Uterus (tissue), 4 donors: Measurements from ENCODE around the gene EPS15. TPM values are rescaled to one million over a fixed set of nuclear protein-coding genes. Genes with fewer than 3 reads are reported as not detected.

Experiments used
- DNase-seq, 2 donors: peaks; one replicate each; pipeline ENCODE4 v3.0.0-alpha.2; 2019 to 2020
- H3K27ac ChIP-seq, 2 donors: fragments of 200-600 bp; sonication (generic); 1 replicate in 1 of 2; 2 replicates in 1 of 2; pipeline ENCODE4 v1.5.1; 2016 to 2018
- H3K27me3 ChIP-seq, 2 donors: fragments of 200-600 bp; sonication (generic); one replicate each; pipeline ENCODE4 v1.5.1; 2018 to 2019; ENCODE audit warnings: control low read depth in 1 of 2
- H3K36me3 ChIP-seq, 2 donors: fragments of 200-600 bp; sonication (generic); one replicate each; pipeline ENCODE4 v1.5.1; 2019; ENCODE audit warnings: control low read depth in 1 of 2
- H3K4me1 ChIP-seq, 2 donors: fragments of 200-600 bp; sonication (generic); one replicate each; pipeline ENCODE4 v1.5.1; 2018 to 2019; ENCODE audit warnings: control low read depth in 1 of 2
- H3K4me3 ChIP-seq, 2 donors: fragments of 200-600 bp; sonication (generic); 1 replicate in 1 of 2; 2 replicates in 1 of 2; pipeline ENCODE4 v1.5.1; 2018 to 2019; ENCODE audit warnings: mild to moderate bottlenecking in 1 of 2
- H3K9me3 ChIP-seq, 2 donors: fragments of 200-600 bp; sonication (generic); one replicate each; pipeline ENCODE4 v1.5.1; 2019; ENCODE audit warnings: control low read depth in 1 of 2
- POLR2A ChIP-seq, 2 donors: fragments of 450-650 bp; IDR thresholded peaks; one replicate each; pipeline ENCODE4 v1.6.1; 2016; ENCODE audit warnings: antibody characterized with exemption in 2 of 2, mild to moderate bottlenecking in 1 of 2, moderate library complexity in 1 of 2
- intact Hi-C: fragments of 100-400 bp; cut with DNase I; formaldehyde crosslinking; loops from one replicate; pipeline ENCODE4 v1.15.1; 2023; ENCODE audit warnings: low total_unique reads
- total RNA-seq, 4 donors: library from RNA; depleted of rRNA in 3 of 4; stranded (reverse); fragments of >200 nt in 3 of 4; gene quantifications; one replicate each; pipeline versions ENCODE4 v1.1.0 to v1.2.4, GENCODE V29; 2014 to 2023
- TF ChIP-seq, protein P1 (sequence below), 4 experiments: fragments of 200-600 bp in 2 of 4; fragments of 450-650 bp in 2 of 4; sonication (generic) in 2 of 4; IDR thresholded peaks; one replicate each; pipeline ENCODE4 v1.5.1; 2016 to 2019; ENCODE audit warnings: antibody characterized with exemption in 4 of 4, mild to moderate bottlenecking in 2 of 4, moderate library complexity in 1 of 4
- donor health status: DM: yes; HTN: yes; CAD: no.

EPS15 gene
- total RNA-seq, 4 donors from 2014 or later, result 30.7 to 133 (median 81.1) TPM

DNA sequence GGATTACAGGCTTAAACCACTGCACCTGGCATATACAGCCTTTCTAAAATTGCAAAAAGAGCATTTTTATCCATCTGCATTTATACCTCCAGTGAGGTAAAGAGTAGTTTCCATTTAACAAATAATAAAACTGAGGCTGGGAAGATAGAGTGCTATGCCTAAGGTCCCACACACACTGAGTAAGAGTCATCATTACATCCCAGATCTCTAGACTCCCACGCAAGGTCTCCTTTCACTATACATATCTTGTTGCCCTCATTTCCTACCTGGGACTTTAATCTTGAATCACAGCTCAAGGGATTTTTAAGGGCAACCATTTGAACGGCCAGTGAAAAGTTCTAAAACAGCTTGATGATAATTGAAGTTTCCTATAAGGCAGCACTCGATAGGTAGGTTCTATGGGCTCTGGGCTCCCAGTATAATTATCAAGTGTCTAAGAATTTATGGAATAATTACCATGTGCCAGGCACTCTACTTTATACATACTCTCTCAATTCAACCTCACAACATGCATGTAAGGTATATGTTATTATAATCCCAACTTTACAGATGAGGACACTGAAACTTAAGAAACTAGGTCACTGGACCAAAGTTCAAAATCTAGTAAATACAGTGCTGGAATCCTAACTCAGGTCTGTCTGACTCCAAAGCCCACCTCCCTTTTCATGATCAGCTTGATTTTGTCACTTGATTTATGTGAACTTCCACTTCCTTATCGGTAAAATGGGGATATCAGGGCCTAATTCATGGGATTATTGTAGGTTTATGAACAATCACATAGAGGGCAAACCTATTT is 23.3 kb upstream of the EPS15 start:
- H3K4me1 ChIP-seq, result no peaks in the 10 kb centered on the region
- no peak overlapping the region for H3K4me3 ChIP-seq
- no peak for DNase-seq
- H3K9me3 ChIP-seq, result no peaks in the 10 kb centered on the region
- intact Hi-C loops, result no loop called here
- H3K36me3 ChIP-seq, result no peaks in the 10 kb centered on the region
- H3K27me3 ChIP-seq, result no peaks in the 10 kb centered on the region
- no peak overlapping the region for H3K27ac ChIP-seq
- TF ChIP-seq, protein P1, sequence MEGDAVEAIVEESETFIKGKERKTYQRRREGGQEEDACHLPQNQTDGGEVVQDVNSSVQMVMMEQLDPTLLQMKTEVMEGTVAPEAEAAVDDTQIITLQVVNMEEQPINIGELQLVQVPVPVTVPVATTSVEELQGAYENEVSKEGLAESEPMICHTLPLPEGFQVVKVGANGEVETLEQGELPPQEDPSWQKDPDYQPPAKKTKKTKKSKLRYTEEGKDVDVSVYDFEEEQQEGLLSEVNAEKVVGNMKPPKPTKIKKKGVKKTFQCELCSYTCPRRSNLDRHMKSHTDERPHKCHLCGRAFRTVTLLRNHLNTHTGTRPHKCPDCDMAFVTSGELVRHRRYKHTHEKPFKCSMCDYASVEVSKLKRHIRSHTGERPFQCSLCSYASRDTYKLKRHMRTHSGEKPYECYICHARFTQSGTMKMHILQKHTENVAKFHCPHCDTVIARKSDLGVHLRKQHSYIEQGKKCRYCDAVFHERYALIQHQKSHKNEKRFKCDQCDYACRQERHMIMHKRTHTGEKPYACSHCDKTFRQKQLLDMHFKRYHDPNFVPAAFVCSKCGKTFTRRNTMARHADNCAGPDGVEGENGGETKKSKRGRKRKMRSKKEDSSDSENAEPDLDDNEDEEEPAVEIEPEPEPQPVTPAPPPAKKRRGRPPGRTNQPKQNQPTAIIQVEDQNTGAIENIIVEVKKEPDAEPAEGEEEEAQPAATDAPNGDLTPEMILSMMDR (IDR thresholded peaks at IDR 0.05), result no peak
- TF ChIP-seq POLR2A (IDR thresholded peaks at IDR 0.05), result no peak

DNA sequence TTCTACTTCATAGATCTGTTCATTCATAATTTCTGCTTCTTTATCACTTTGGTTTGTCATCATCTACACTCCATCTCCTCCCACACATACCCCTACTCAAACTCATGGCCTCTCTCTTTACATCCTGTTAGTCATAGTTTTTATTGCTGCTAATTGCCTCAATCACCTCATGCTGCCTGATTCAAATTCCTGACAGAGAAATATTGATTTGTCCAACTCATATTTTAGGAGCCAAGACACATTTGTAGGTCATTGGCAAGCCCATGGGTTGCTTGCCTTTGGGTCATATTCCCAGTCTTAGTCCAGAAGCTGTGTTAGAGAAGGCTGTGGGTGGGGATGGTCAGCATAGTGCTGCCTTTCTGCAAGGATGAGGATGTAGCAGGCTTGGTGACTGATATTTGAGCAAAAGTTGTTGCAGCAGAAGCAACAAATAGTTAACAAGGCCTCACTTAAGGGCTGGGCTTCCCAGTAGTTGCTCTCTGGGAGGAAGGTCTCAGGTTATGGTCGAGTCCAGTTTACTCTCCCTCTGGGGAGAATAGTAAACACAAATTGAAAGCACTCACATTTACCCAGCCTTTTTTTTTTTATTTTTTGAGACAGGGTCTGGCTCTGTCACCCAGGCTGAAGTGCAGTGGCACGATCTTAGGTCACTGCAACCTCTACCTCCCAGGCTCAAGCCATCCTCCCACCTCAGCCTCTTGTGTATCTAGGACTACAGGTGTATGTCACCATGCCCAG is 22.4 kb upstream of the EPS15 start:
- DNase-seq, result no peak
- H3K36me3 ChIP-seq, result no peaks in the 10 kb centered on the region
- H3K27me3 ChIP-seq, result no peaks in the 10 kb centered on the region
- H3K27ac ChIP-seq, result no peak overlapping the region
- no peaks in the 10 kb centered on the region for H3K4me1 ChIP-seq
- no peak overlapping the region for H3K4me3 ChIP-seq
- no peaks in the 10 kb centered on the region for H3K9me3 ChIP-seq
- intact Hi-C loops, result no loop called here
- TF ChIP-seq, protein P1 (IDR thresholded peaks at IDR 0.05), result no peak
- no peak for TF ChIP-seq POLR2A (IDR thresholded peaks at IDR 0.05)

DNA sequence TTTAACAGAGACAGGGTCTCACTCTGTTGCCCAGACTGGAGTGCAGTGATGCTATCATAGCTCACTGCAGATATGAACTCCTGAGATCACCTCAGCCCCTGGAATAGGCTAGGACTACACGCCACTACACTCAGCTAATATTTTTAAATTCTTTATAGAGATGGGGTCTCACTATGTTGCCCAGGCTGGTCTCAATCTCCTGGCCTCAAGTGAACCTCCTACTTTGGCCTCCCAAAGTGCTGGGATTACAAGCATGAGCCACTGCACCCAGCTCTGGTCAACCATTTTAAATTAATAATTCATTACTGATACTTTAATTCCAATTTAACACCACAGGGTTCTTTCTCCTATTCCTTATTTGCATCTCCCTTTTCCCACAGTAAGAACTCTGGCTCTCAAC is 18.5 kb upstream of the EPS15 start:
- Histone ChIP-seq H3K27ac (no peak overlapping the region), H3K36me3 (no peaks in the 10 kb centered on the region), H3K4me1 (no peaks in the 10 kb centered on the region), H3K27me3 (no peaks in the 10 kb centered on the region), H3K9me3 (no peaks in the 10 kb centered on the region), H3K4me3 (no peak overlapping the region)
- intact Hi-C loops, result no loop called here
- no peak for DNase-seq
- TF ChIP-seq, protein P1 (IDR thresholded peaks at IDR 0.05), result no peak
- no peak for TF ChIP-seq POLR2A (IDR thresholded peaks at IDR 0.05)

DNA sequence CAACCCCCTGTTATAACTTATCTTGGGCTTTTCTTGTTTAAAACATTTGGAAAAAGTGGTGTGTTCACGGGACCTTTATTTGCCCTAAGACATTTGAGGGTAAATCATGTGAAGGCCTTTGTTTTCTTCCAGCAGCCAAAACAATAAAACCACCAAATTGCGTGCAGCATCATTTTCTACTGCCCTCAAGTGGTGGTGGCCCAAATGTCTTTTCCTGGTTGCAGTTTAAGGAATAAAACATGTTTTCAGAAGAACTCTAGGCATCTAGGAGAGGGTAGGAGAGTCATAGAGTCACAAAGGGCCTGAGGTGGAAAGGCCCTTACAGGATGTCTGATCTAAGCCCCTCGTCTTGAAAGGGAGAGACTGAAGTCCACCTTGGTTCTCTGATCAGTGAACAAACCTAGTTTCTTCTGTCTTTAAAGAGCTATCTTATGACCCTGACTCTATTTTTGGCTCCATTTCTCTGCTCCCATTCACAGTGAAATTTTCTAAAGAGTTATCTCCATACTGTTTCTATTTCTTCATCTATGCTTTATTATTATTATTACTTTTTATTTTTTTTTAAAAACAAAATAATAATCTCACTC is 16.0 kb upstream of the EPS15 start:
- peak; percentile 66 to 68 for DNase-seq
- TF ChIP-seq POLR2A (IDR thresholded peaks at IDR 0.05), result no peak
- TF ChIP-seq, protein P1 (IDR thresholded peaks at IDR 0.05), result peak; percentile 74 to 86 (median 80)
- no peak overlapping the region for H3K4me3 ChIP-seq
- intact Hi-C loops, result no loop called here
- no peaks in the 10 kb centered on the region for H3K27me3 ChIP-seq
- no peaks in the 10 kb centered on the region for H3K36me3 ChIP-seq
- peak overlapping the region; percentile 65 to 66 for H3K27ac ChIP-seq
- no peaks in the 10 kb centered on the region for H3K9me3 ChIP-seq
- no peaks in the 10 kb centered on the region for H3K4me1 ChIP-seq

DNA sequence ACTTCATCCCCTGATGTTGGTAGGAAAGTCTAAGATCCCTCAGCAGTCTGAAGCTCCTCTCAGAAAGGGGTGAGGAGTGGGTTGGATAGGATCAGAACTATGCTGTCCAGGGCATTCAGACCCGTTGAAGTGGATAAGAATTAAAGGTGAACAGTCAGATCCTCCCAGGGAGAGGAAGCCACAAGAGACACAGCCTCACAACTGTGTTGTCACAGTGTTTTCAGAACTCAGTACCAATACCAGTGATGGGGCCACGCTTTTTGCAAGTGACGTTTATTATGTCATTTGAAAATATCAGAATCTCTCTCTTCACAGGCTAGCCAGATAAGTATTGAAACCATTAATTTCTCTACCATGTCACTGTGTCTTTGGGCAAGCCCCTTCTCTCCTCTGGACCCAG is 15.4 kb upstream of the EPS15 start:
- Histone ChIP-seq H3K9me3 (no peaks in the 10 kb centered on the region), H3K27ac (peak overlapping the region; percentile 65 to 66), H3K27me3 (no peaks in the 10 kb centered on the region), H3K4me3 (no peak overlapping the region), H3K4me1 (no peaks in the 10 kb centered on the region), H3K36me3 (no peaks in the 10 kb centered on the region)
- no peak for DNase-seq
- TF ChIP-seq, protein P1 (IDR thresholded peaks at IDR 0.05), result no peak
- no peak for TF ChIP-seq POLR2A (IDR thresholded peaks at IDR 0.05)
- intact Hi-C loops, result no loop called here
